SK-N-MC (cell line): Measurements from ENCODE around the gene WIPF3.

Source experiments
- DNase-seq: peaks from one replicate; pipeline ENCODE4 v3.0.0-alpha.2; 2011; ENCODE audit warnings: low read depth, low spot score
- H3K27ac ChIP-seq: fragments of 200-600 bp; sonication (generic); 2 replicates; pipeline ENCODE4 v1.5.1; 2016; ENCODE audit warnings: mixed run types
- H3K36me3 ChIP-seq: fragments of 200-600 bp; sonication (generic); 2 replicates; pipeline ENCODE4 v1.6.1; 2017; ENCODE audit warnings: antibody characterized with exemption, low read length, mixed read lengths; ENCODE audit not compliant: insufficient read depth
- H3K4me3 ChIP-seq: fragments of 200-600 bp; sonication (generic); 2 replicates; pipeline ENCODE4 v1.5.1; 2016
- H3K9ac ChIP-seq: fragments of 200-600 bp; sonication (generic); 2 replicates; pipeline ENCODE4 v1.8.0; 2017; ENCODE audit warnings: mixed run types, mixed read lengths; ENCODE audit not compliant: insufficient read length
- H3K9me3 ChIP-seq: fragments of 200-600 bp; sonication (generic); 2 replicates; pipeline ENCODE4 v1.6.1; 2017; ENCODE audit warnings: low read depth, mild to moderate bottlenecking, antibody characterized with exemption, low read length, moderate library complexity, mixed read lengths
- EZH2 ChIP-seq: fragments of 200-600 bp; sonication (generic); IDR thresholded peaks from one replicate; pipeline ENCODE4 v1.6.1; 2017; ENCODE audit warnings: antibody characterized with exemption
- FOXP2 ChIP-seq: optimal IDR thresholded peaks from 2 replicates; pipeline ENCODE3; 2011; ENCODE audit warnings: mild to moderate bottlenecking, moderate library complexity; ENCODE audit not compliant: insufficient read depth; ENCODE audit errors: extremely low read length, control extremely low read depth
- POLR2AphosphoS5 ChIP-seq: IDR thresholded peaks from 2 replicates; pipeline ENCODE4 v1.6.1; 2012; ENCODE audit warnings: mild to moderate bottlenecking, low read depth, low read length, borderline replicate concordance

Gene WIPF3

DNA sequence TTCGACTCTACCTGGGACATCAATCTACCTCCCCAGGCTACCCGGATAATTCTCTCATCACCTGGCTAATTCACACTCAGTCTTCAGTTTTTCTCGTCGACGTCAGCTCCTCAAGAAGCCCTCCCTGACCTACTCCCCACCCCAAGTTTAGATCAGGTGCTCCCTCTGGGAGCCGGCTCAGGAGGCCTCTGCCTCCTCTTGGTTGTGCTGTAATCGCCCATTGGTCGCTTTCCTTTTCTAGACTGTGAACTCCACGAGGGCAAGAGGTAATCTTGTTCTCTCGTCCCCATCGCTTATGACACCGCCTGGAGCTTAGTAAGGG is 461 bp upstream of the WIPF3 start:
- Histone ChIP-seq H3K27ac (no peak overlapping the region), H3K36me3 (no peaks in the 10 kb centered on the region), H3K9me3 (no peaks in the 10 kb centered on the region), H3K4me3 (peak overlapping the region; percentile 66), H3K9ac (no peak overlapping the region)
- TF ChIP-seq FOXP2 (no peak), EZH2 (no peak), POLR2AphosphoS5 (no peak)
- DNase-seq, result no peak

DNA sequence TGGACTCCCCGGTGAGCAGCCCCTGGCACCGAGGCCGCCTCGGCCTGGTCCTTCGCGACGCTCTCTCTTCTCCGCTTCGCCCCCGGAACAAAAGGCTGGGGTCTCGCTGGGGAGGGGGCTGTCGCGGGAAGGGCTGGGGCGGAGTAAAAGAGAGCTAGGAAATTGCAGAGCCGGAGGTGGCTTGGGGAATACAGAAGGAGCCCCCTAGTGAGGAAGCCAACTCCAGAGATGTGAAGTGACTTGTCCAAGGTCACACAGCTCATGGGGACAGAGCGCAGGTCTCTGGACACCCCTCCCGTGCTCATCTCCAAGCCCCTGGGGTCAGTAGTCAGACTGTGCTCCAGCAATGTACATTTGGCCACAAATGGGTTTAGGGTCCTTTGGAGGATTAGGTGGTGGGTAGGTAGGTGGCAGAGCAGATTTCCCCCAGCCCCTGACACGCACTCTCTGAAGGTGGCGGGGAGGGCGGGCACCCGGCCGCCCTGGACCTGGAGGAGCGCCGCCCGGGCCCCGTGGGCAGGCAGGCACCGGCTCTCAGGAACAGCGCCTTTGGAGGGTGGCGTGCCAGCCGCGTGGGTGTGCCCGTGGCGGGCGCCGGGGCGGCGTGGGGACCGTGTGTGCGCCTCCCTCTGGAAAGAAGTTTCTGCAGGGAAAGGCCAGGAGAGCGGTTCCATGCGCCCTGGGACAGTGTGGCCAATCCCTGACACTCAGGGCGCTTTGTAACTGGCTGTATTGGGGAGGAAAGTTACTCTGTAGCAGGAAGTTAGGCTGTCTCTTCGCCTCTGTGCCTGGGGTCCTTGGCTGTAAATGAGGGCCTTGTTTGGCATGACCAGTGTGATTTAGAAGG is 910 bp downstream of the WIPF3 start:
- Histone ChIP-seq H3K4me3 (no peak overlapping the region), H3K36me3 (no peaks in the 10 kb centered on the region), H3K27ac (no peak overlapping the region), H3K9ac (no peak overlapping the region), H3K9me3 (no peaks in the 10 kb centered on the region)
- TF ChIP-seq FOXP2 (no peak), POLR2AphosphoS5 (no peak), EZH2 (no peak)
- no peak for DNase-seq

DNA sequence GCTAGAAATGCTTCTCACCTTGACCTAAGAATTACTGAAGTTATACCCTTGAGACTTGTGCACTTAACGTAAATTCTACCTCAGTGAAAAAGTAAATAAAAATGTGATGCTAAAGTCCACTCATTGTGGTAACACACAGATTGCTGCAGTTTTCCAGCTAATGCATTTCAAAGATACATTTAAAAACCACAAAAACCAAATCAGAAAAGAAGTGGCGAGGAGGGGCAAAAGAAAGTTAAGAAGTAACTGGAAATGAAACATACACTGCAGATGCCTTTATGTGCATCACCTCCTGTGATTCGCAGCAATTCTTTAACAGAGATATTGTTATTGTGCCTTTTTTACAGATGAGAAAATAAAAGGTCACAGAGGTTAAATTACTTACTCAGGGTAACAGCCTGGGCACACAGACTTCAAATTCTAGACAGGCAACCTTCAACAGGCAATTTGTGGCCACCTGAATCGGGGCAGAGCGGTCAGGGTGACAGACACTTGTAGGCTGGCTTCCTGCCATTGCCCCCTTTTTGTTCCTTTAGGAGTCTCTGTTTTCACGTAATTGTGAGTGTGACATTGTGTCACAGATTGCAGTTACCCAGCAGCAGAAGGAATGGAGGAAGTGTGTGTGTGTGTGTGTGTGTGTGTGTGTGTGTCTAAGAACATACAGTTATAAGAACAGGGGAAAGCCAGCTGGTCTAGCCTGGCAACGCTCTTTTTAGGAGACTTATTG is 1.9 kb downstream of the WIPF3 start:
- Histone ChIP-seq H3K36me3 (no peaks in the 10 kb centered on the region), H3K9ac (no peak overlapping the region), H3K27ac (no peak overlapping the region), H3K9me3 (no peaks in the 10 kb centered on the region), H3K4me3 (no peak overlapping the region)
- TF ChIP-seq EZH2 (no peak), FOXP2 (no peak), POLR2AphosphoS5 (no peak)
- no peak for DNase-seq

DNA sequence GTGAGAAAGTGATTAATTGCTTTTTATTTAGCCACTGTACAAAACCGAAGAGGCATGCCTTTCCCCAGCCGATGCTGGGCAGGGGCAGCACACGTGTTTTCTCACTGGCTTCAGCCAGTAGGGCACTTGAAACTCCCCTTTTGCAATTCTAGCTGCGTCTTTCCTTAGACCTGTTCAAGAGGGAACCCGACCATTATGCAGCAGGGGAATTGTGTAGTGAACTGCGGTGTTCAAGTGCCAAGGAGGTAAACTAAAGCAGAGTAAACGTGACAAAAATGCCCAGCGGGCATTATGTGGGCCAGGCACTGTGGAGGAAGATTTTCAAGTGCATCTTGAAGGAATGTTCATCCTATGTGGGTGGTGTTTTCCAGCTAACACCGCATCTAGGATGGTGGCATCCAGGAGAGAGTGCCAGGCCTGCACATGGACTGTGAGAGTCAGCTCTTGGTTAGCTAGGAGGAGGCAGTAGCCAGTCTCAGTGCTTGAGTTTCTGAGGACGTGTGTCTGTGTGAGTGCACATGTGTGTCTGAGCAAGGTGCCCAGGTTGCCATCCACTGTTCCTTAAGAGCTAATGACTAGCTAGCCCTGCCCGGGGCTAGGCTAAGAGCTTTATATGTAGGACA is 3.3 kb downstream of the WIPF3 start:
- Histone ChIP-seq H3K9ac (no peak overlapping the region), H3K27ac (no peak overlapping the region), H3K4me3 (no peak overlapping the region), H3K36me3 (no peaks in the 10 kb centered on the region), H3K9me3 (no peaks in the 10 kb centered on the region)
- no peak for DNase-seq
- TF ChIP-seq FOXP2 (no peak), POLR2AphosphoS5 (no peak), EZH2 (no peak)

DNA sequence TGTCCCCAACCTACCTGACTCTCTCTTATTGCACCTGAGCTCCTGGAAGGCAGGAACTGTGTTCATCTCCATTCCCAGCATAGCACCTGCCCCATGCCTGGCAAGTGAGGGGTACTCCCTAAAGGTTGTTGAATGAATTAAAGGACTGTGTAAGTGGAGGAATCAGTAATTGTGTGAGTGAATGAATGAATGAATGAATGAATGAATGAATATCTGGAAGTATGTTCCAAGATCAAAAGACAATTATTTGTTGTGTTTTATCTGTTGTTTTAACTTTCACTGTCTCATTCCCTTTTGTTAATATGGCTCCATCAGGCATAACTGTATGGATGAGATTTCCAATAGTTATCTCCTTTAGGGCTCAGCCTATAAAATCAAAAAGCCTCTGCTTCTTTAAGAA is 4.0 kb downstream of the WIPF3 start:
- no peak for DNase-seq
- H3K36me3 ChIP-seq, result no peaks in the 10 kb centered on the region
- no peak overlapping the region for H3K4me3 ChIP-seq
- no peak overlapping the region for H3K27ac ChIP-seq
- TF ChIP-seq FOXP2 (no peak), POLR2AphosphoS5 (no peak), EZH2 (no peak)
- no peaks in the 10 kb centered on the region for H3K9me3 ChIP-seq
- H3K9ac ChIP-seq, result no peak overlapping the region

DNA sequence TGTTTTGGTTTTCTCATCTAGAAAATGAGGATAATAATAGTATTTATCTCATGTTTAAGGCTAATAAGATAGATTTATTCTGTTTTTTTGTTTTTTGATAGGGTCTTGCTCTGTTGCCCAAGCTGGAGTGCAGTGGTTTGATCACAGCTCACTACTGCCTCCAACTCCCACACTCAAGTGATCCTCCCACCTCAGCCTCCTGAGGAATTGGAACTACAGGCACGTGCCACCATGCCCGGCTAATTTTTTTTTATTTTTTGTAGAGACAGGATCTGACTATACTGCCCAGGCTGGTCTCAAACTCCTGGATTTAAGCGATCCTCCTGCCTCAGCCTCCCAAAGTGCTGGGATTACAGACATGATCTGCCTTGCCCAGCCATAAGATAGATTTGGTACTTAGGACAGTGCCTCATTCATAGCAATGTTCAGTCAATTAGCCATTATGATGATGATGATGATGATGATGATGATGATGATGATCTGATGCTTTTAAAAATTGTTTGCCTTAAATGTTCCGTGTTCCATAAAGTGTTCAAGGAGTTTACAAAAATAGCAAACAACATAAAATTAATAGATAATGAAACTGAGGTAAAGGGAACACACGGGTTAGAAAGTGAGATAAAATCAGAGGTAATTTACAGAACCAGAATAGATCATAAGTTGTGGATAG is 4.6 kb downstream of the WIPF3 start:
- TF ChIP-seq POLR2AphosphoS5, result no peak

DNA sequence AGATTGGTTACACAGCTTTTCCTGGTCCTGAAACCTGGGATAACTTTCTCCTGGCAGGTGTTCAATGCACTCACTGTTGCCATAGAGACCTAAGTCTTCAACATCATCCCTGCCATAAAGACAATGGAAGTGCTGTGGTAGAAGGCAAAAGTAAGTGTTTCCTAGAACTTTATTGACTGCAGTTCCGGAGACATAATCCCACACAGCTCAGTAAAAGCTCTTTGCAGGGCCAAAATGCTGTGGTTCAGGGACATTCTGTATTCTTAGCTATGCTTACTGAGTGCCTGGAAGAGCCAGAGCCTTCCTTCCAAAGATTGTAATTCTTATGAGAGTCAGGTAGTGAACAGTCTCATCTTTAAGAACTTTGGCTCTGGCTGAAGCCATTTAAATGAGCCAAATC is 5.3 kb downstream of the WIPF3 start:
- Histone ChIP-seq H3K9ac (no peak overlapping the region), H3K36me3 (no peaks in the 10 kb centered on the region), H3K4me3 (no peak overlapping the region), H3K27ac (no peak overlapping the region), H3K9me3 (no peaks in the 10 kb centered on the region)
- no peak for DNase-seq
- TF ChIP-seq FOXP2, result no peak
- TF ChIP-seq POLR2AphosphoS5, result no peak
- TF ChIP-seq EZH2, result no peak

More for the DNA sequence above, 4.6 kb downstream of the WIPF3 start:
- Histone ChIP-seq H3K27ac (no peak overlapping the region), H3K9me3 (no peaks in the 10 kb centered on the region), H3K9ac (no peak overlapping the region), H3K36me3 (no peaks in the 10 kb centered on the region), H3K4me3 (no peak overlapping the region)
- no peak for DNase-seq

DNA sequence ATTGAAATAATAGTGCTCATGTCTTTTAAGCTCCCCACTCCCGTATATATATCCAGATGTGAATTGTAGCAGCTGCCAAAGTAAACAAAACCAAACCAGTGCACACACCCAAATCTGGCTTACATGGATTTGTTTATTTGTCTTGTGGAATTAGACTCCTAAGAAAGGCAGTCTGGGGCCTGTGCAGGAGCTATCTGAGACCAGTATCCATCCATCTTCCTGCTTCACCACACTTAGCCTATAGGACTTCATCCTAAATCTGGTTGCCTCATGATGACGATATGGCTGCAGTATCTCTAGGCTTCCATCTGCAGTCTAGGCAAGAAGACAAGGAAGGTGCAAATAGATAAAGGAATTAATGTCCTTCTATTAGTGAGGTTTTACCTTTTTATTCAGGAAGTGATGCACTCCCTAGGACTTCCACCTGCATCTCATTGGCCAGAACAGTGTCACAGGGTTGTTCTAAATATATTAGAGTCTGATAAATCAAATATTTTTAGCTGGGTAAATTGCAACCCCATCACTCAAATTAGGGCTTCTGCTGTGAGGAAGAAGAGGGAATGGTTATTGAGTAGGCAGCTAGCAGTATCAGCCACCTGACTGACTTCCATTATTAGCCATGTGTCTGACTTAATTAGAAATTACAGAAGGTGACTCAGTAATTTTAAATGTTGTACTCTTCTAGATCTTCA is 6.0 kb downstream of the WIPF3 start:
- no peak overlapping the region for H3K27ac ChIP-seq
- no peak for DNase-seq
- no peak overlapping the region for H3K4me3 ChIP-seq
- no peaks in the 10 kb centered on the region for H3K36me3 ChIP-seq
- no peak overlapping the region for H3K9ac ChIP-seq
- TF ChIP-seq EZH2, result no peak
- TF ChIP-seq POLR2AphosphoS5, result no peak
- no peak for TF ChIP-seq FOXP2
- no peaks in the 10 kb centered on the region for H3K9me3 ChIP-seq
